Measurements from ENCODE around the gene WDFY4. TPM values are rescaled to one million over a fixed set of nuclear protein-coding genes. Genes with fewer than 3 reads are reported as not detected.

Gene WDFY4
- total and polyA plus RNA-seq, 9 of the 15 experiments (the other 6 are each of a cell fraction or from before 2014, with no cell fraction given) = 0.01 to 0.02 (median 0.01) TPM; not detected in 6

DNA sequence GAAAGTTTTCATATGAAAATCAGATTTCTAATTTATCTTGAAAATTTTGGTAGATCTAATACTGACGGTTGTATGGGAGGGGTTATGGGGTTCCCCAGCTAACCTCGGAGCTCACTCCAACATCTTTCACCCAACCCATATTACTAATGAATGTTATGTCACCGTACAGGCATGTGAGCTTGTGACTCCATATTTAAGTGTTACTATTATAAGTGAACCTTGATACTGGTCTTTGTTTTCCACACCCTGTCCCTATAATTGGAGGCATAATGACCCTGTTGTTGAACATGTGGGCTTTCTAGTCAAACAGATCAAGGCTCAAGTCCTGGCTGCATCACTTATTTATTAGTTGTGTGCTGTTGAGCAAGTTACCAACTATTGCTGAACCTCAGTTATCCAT, 27.2 kb downstream of the WDFY4 start:
- H3K36me3 ChIP-seq (ENCODE audit: control insufficient read depth, insufficient read depth, low read length) = no peaks in the 10 kb centered on the region
- H3K9me3 ChIP-seq (replicated peaks; ENCODE audit: control insufficient read depth, insufficient read depth, low read depth, low read length) = no peaks in the 10 kb centered on the region
- H3K9me1 ChIP-seq (ENCODE audit: control insufficient read depth, insufficient read depth, low read length) = no peaks in the 10 kb centered on the region
- peaks cover 5 to 11% of the 10 kb centered on the region in 2 experiments; a peak in 4 of 5 replicates for H3K27me3 ChIP-seq (ENCODE audit: control insufficient read depth in 2 of 2, insufficient read depth in 2 of 2, low read length in 2 of 2)
- H3K9ac ChIP-seq (ENCODE audit: insufficient read depth in 1 of 2, low read depth in 2 of 2, low read length in 2 of 2) = no peak overlapping the region
- ChIA-PET CTCF (ENCODE audit: low intra/inter-chr PET ratio) (no interaction called here), POLR2A (interaction anchor here (0.6 to 2.0 kb wide), 3 partner anchors 10 to 15 kb away, joined by 3 to 9 read pairs (median 4); no protein-coding TSS in a partner anchor)
- DNase-seq (ENCODE audit: extremely low read depth in 1 of 4, low spot score in 3 of 4) (no peak), ATAC-seq (no peak), FAIRE-seq (no peak)
- in situ Hi-C loops (cut with MboI) (no loop called here), intact Hi-C loops (cut with micrococcal nuclease) (no loop called here)
- no peak overlapping the region for H3K4me3 ChIP-seq
- H3K4me2 ChIP-seq (ENCODE audit: insufficient read depth, low read length) = no peak overlapping the region
- TF ChIP-seq ZNF232 (CRISPR knock-in tag; IDR thresholded peaks at IDR 0.05) = no peak
- TF ChIP-seq FOXJ2 (tag; IDR thresholded peaks at IDR 0.05) = no peak
- no peak for TF ChIP-seq U2AF1 (optimal IDR thresholded peaks at IDR 0.05; ENCODE audit: low read depth, low read length)
- no peak for TF ChIP-seq ELF4 (CRISPR knock-in tag; IDR thresholded peaks at IDR 0.05)
- TF ChIP-seq, protein P1, sequence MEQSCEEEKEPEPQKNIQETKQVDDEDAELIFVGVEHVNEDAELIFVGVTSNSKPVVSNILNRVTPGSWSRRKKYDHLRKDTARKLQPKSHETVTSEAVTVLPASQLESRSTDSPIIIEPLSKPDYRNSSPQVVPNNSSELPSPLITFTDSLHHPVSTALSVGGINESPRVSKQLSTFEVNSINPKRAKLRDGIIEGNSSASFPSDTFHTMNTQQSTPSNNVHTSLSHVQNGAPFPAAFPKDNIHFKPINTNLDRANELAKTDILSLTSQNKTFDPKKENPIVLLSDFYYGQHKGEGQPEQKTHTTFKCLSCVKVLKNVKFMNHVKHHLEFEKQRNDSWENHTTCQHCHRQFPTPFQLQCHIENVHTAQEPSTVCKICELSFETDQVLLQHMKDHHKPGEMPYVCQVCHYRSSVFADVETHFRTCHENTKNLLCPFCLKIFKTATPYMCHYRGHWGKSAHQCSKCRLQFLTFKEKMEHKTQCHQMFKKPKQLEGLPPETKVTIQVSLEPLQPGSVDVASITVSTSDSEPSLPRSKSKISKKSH (CRISPR knock-in tag; IDR thresholded peaks at IDR 0.05) = no peak
- TF ChIP-seq SMAD2 (IDR thresholded peaks at IDR 0.05; ENCODE audit: low read depth, low read length) = no peak
- TF ChIP-seq ZNF766 (CRISPR knock-in tag; conservative IDR thresholded peaks at IDR 0.05) = no peak
- TF ChIP-seq HMG20B (CRISPR knock-in tag; IDR thresholded peaks at IDR 0.05) = no peak
- no peak for TF ChIP-seq PTRF (tag; IDR thresholded peaks at IDR 0.05)
- TF ChIP-seq NFIC (IDR thresholded peaks at IDR 0.05) = no peak
- TF ChIP-seq PCBP2 (IDR thresholded peaks at IDR 0.05; ENCODE audit: low read depth, low read length, poor library complexity, severe bottlenecking) = no peak
- 0% methylated on average over 3 of the region's 3 CpGs for WGBS (ENCODE audit: insufficient coverage, low coverage, missing lambda C conversion rate)
- no peaks in the 10 kb centered on the region for H3K79me2 ChIP-seq (ENCODE audit: control insufficient read depth, insufficient read depth, low read length)
- no peak overlapping the region for H2AFZ ChIP-seq (ENCODE audit: low read depth, low read length)
- no peak overlapping the region for H3K27ac ChIP-seq (ENCODE audit: extremely low read depth, low read depth, low read length)
- BruUV-seq (replicated peaks) = no TSS peak
- H4K20me1 ChIP-seq (replicated peaks; ENCODE audit: control insufficient read depth, insufficient read depth, low read length) = no peaks in the 10 kb centered on the region
- H3K4me1 ChIP-seq (replicated peaks in 1 of 2; ENCODE audit: control insufficient read depth in 2 of 2, insufficient read depth in 2 of 2, low read length in 2 of 2) = no peaks in the 10 kb centered on the region
